HUDEP-2 (cell line): Measurements from ENCODE around the gene AKAP13.
"Not testable (repeated sequence)": the region's sequence is repeated elsewhere in the genome, so short reads cannot be mapped to it uniquely, and the experiment has no call there.

Experiments used
- DNase-seq, 76 experiments: peaks; one replicate each; lab custom pipeline; 2025; ENCODE audit not compliant: unreplicated experiment in 76 of 76; lab: John Stamatoyannopoulos, UW

Gene AKAP13

DNA sequence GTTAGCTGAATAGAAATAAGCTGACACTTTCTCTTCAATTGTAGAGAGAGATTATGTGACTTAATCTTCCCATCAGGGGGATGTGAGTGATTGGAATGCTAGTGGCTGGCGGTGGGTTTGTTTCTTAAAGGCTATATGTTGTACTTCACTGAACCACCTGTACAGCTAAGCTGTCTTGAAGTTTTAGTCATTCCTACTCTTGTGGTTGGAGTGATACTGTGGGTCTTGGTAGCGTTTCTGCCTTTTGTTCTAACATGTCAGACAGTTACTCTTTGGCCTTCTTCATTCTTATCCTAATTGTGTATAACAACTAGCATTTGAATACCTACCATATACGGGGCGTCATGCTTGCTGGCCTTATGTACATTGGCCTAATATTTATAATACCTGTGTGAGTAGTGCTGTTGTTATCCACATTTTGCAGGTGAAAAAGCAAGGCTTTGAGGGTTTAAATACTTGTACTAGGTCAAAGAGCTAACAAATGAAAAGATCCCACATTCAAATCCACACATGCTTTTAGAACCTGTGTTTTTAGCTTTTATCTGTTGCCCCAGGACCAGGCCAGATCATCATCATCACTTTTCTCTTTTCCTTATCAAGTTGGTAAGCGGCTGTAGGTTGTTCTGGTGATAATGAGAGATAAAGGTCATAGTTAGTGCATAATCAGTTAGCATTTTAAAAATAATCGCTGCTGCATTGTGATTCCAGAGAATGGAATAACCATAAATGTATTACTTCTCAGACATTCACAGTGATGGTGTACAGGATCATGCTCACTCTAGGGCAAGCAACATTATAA lies 50.2 kb downstream of the AKAP13 start:
- no peak for DNase-seq

DNA sequence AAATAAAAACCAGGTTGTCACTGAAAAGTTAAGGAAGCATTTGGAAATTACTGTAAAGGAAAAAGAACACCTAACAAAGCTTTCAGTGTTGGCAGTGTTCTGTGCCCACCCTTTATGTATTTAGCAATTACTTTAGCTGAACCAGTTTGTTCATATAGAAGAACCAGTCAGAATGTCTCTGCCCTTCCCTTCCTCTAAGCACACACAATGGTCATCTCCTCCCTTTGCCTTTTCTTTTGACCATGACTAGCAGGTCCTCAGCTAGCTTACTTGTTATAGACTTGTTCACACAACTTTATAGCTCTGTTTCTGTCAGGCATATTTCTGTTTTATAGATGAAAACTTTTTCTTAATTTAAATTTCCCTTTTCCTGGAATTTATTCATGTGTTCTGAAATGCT lies 59.6 kb downstream of the AKAP13 start:
- no peak for DNase-seq

DNA sequence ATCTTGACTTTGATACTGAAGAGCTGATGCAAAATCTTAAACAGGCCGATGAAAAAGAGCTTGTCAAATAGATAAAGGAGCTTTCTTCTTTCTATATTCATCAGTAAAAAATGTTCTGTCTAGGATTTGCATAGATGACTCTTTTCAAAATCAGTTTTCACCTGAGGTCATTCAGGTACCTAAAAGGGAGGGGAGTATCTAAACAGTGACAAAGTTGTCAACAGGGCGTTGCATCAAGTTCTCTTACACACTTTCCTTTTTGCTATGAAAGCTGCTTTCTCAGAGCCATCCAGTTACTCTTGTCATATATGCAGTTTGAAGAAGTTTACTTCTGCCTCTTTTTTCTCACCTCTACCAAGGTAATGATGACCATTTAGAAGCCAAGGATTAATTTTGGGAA lies 60.0 kb downstream of the AKAP13 start:
- no peak for DNase-seq

DNA sequence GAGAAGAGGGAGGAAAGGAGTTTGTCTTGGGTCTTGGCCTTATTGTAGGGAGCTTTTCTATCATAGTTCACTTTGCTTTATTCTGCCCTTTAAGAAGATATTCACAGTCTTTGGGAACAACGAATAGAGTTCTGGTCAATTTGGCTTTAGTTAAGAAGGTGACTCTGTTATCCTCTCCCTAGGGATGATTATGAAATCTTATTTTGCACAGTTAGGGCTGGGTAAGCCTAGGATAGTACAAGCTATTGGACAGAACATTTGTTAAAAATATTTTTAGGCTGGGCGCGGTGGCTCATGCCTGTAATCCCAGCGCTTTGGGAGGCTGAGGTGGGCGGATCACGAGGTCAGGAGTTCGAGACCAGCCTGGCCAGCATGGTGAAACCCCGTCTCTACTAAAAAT lies 61.5 kb downstream of the AKAP13 start:
- DNase-seq, result not testable (repeated sequence)

DNA sequence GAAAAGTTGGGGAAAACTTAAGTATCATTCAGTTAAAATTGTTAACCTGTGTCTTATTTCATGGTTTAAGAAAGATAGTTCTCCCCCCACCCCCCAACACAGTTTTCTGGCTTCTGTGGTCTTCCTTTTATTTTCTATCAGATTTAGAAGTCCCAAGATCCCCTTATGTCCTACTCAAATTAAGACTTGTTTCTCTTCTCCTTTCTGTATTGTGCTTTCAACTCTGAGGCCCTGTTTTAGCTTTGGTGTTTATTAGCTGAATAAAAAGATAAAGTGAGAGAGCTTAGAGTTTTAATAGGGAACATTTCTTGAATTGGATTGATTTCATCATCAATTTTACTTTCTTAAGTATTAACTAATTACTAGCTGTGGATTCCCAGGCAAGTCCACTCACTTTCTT lies 62.6 kb downstream of the AKAP13 start:
- DNase-seq, result no peak

DNA sequence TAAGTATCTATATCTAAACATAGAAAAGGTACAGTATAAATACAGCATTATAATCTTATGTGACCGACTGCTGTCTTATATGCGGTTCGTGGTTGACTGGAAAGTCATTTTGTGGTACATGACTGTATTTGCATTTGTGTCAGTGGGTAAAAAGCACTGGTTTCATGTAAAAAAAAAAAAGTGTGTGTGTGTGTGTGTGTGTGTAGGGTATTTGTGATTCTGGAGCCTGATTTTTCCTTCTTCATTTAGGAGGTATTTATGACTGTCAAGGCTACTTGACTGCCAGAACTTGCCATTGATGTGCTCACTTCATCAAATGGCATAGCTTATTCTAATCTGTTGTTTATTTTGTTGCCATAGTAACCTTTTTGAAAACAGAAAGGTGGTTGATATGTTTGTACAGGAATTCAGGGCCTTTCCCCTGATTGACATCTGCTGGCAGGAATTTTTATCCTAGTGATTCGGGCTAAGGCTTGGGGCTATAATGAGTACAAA lies 63.2 kb downstream of the AKAP13 start:
- no peak for DNase-seq

DNA sequence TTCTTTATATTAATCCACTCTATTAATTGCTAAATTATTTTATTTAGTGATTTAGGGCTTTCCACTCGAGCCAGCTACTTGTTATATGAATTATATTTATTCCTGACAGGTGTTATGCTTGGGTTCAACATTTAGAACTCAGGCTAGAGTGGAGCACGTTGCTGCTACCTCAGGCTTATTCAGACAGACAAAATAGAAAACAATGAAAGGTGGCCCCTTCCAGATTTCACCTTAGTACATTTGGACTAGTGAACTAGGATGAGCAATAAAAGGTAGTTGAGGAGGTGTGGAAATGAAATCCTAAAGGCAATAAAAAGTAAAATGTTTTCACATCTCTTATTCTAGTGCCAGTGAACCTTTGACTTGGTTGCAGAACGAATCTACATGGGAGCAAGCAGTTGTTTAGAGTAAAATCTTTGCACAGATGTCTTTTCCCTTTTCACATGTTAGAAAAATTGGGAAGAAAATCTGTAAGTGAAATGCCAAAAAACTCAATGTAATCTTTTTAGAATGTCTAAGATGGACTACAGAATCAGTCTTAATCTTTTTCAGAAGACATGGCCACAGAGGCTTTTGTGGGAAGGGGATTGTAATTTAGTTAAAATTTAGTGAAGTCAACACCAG lies 63.8 kb downstream of the AKAP13 start:
- no peak for DNase-seq

DNA sequence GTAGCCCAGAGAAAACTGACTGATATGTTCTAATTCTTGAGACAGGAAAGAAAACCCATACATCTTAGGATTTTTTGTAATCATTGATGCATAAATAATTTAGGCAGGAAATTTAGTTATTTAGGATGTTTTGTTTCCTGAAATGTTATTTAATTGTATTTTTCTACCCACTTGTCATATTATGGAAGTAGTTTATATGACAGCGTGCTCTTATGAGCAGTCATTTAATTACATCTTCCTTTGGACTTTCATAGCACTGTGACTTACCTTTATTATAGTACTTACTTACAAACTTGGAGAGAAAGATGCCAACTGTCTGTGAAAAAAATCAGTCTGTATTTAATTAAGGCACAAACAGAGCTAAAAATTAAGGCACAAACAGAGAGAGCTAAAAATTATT lies 65.0 kb downstream of the AKAP13 start:
- no peak for DNase-seq

DNA sequence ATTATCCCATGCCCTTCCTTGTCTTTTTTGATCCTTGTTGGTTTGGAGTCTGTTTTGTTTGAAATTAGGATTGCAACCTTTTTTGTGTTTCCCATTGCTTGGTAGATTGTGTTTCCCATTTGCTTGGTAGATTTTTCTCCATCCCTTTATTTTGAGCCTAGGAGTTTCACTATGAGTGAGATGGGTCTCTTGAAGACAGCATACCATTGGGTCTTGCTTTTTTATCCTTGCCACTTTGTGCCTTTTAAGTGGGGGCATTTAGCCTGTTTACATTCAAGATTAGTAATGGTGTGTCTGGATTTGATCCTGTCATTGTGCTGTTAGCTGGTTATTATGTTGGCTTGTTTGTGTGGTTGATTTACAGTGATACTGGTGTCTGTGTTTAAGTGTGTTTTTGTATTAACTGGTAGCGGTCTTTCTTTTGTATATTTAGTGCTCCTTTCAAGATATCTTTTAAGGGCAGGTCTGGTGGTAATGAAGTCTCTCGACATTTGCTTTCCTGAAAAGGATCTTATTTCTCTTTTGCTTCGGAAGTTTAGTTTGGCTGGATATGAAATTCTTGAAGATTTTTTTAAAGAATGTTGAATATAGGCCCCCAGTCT lies 70.8 kb downstream of the AKAP13 start:
- no peak for DNase-seq

DNA sequence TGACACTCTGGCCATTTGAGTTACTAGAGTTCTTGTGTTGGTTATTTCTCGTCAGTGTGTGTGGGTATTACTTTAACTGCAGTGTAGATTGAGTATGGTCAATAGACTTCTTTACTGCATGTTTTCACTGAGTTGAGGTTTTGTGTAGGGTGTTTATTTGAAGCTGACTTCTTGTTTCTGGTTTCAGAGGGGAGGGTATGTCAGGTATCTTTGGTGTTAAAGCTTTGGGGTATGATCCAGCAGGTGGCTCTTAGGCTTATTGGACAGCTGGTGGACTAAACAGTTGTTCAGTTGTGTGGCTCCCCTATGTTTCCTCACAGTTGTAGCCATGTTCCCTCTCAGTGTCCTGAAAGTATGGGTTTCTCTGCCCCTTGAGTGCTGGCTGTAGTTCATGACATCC lies 72.0 kb downstream of the AKAP13 start:
- DNase-seq, result no peak

DNA sequence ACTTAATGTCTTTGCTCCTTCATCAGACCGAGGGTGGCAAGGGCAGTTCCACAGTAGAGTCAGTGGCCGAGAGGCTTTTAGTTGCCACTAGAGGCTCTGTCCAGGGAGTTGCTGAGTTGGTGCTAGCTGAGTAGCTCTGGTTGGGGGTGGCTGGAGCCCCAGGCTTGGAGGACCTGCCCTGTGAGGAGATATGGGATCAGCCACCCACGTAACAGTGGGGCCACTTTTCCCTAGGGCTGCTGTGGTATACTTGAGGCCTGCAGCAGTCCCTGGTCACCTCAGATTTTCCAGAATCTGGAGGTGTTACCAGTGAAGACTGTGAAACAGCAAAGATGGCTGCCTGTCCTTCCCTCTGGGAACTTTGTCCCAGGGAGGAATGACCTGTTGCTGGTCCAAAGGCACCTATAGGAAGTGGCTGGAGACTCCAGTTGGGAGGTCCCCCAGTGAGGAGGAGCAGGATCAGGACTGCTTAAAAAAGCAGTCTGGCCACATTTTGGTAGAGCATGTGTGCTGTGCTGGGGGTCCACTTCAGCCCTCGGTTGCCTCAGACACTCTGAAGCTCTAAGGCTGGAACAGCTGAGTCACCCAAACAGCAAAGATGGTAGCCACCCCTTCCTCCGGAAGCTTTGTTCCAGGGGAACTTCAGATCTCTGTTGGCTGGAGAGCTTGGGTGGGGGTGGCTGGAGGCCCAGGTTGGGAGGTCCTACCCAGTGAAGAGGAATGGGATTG lies 72.9 kb downstream of the AKAP13 start:
- peak in 1 of 76 experiments; percentile 2 for DNase-seq

DNA sequence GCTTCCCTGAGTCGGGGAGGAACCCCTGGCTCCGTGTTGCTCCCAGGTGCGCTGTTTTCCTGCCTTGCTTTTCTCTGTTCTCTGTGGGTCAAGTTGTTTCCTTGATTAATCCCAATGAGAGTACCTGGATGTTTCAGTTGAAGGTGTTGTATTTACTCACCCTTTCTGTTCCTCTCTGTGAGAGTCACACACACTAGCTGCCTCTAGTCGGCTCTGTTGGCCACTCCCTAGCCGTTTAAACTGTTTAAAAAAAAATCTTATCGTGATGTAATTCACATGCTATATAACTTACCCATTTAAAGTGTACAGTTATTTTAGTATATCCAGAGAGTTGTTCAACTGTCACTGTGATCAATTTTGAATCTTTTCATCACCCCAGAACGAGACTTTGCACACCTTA lies 74.0 kb downstream of the AKAP13 start:
- DNase-seq, result no peak

DNA sequence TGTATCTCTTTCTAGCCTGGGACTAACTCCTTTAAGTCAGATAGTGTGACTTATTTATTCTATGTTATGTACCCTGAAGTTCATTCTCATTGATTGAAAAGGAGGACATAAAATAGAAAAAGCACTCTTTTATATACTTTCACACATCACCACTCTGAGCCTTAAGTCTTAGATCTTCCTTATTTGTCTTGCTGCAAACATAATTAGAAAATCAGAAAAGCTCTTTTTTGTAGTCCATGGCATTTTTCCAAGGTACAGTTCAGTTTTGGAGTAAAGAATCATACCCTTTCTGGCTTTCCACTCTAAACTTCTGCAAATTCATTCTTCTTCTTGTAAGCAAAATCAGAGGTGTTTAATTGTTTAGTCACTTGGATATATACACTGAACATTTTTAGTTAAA lies 75.5 kb downstream of the AKAP13 start:
- no peak for DNase-seq

DNA sequence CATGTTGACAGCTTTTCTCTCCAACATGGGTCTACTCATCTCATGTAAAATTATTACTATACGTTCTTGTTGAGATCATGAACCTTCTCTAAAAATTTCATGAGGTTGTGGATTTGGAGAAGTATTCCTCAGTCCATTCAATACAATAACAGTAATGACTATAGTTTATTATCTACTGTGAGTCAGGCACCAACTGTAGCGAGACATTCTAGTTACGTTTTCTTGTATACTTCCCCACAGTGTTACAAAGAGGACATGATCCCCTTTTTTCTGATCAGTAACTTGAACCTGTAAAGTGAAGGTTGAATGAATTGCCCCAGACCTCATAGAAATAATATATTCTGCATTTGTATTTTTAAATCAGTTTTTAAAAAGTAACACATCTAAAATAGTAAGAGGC lies 76.4 kb downstream of the AKAP13 start:
- DNase-seq, result no peak

DNA sequence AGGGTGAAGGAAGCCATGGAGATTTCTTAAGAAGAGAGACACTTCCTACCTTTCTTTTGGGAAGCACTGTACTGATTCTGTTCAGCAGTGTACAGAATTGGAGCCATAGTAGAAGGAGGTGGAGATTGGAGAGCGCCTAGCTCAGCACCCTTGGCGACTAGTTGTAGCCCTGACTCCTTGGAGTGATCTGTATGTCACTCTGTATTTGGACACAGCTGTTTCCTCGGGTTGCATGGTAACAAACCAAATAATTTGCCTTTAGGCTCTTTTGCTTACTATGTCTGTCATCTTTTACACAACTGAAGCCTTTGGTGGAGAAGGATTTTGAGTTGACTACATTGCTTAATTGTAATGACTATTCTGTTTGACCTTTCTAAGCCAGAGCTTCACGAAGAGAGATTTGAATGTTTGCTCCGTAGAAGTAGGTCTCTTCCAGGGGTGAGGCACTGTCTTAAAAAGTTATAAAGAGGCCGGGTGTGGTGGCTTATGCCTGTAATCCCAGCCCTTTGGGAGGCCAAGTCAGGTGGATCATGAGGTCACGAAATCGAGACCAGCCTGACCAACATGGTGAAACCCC lies 77.1 kb downstream of the AKAP13 start:
- DNase-seq, result no peak

DNA sequence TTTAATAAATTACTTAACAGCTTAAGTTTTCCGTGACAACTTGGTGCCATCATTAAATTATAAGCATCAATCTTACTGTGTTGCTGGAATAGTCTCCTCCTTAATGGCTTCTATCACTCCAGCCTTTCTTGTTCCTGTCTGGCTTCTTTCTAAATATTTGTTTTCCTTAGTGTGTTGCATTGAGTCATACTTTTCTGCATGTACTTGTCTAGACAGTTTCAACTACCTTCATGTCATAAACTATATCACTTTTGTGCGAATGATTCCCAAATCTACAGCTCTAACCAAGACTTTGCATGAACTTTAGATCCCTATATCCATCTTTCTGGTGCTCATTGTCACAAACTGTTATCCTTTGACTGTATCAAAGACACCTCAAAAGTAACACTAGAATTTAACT lies 78.4 kb downstream of the AKAP13 start:
- DNase-seq, result no peak

DNA sequence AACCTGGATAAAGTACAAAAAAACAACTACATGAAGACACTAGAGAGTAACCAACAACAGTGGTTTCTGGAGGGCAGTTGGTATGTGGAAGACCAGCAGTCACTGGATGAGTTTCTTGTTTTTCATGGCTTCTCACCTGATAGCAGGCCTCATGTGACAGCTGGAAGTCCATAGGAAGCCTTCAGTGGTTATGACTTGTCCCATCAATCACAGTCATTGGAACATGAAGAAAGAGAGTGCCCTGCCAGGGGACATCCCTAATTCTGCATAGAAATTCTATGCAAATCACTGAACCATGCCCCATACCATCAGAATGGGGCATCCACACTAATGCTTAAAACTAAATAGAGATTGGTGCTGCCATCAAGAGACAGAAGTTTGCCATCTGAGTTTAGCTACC lies 81.6 kb downstream of the AKAP13 start:
- no peak for DNase-seq

DNA sequence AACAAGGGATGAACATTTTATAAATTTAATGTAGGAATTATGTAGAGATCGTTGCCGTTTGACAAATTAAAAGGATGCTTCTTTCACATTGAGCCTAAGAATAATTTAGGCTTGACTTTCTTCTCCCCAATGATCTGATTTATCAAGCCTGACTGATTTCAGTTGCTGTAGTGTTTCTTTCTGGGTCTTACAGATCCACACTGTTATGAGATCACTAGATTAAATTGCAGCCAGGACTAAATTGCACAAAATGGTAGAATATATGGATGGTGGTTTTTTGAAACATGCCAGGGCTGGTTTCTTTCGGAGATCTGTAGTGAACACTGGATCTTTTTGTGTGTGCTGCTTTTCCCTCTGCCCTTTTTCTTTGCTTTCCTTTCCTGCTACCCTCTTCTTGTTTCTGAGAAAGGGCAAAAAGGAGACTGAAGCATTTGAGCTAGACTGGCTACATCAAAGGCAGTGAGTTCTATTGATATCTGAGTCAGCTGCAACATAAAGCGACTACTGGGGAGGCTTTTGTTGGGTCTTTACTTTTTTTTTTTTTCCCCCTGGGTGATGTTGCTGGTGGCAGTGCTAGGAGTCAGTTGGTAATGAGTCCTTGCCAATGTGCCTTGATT lies 83.0 kb downstream of the AKAP13 start:
- no peak for DNase-seq

DNA sequence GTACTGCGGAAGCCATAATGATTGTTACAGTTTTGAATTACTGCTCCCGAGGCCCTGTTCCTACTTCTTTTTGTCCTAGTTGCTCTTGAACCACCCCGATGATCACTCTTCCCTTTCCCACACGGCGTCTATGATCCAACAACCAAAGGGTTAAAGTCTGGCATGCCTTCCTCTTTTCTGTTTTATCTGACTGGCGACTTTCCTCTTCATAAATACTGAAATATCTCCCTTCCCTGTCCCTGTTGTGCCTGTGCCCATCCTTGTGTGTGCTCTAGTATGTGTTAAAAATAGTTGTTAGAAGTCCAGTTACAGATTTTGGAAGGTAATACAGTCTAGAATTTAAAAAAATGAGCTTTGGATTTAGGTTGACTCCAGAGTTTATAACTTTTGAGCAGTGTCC lies 83.6 kb downstream of the AKAP13 start:
- no peak for DNase-seq

DNA sequence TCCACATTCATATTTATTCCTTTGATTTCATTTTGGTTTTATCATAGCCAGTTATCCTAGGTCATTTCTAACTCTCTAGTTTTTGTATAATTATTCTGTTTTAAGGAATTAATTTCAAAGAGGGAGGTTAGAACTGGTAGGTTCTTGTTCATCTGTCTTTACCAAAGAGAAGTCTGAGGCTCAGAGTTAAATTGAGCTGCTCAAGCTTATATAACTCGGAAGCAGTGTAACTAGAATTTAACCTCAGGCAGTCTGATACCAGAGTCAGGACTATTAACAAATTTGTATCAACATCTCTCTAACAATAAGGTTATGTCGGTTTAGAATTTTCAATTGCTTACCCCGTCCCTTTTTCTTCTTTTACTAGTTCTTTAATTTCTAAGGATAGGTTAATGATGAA lies 84.1 kb downstream of the AKAP13 start:
- no peak for DNase-seq
